Nephron progenitor cell (in vitro differentiated cells): ENCODE results near the gene CLEC4F.

Source experiments
- DNase-seq: peaks from one replicate; pipeline ENCODE4 v3.0.0; 2021
- H3K27ac Mint-ChIP-seq: 2 replicates; pipeline ENCODE4 v1.8.0; 2021; ENCODE audit warnings: mild to moderate bottlenecking, moderate library complexity, mixed read lengths
- H3K27me3 Mint-ChIP-seq: 2 replicates; pipeline ENCODE4 v1.8.0; 2021; ENCODE audit warnings: mild to moderate bottlenecking, low read depth, mixed read lengths; ENCODE audit not compliant: poor library complexity
- H3K36me3 Mint-ChIP-seq: 2 replicates; pipeline ENCODE4 v1.8.0; 2021; ENCODE audit warnings: low read depth, mixed read lengths
- H3K4me1 Mint-ChIP-seq: 2 replicates; pipeline ENCODE4 v1.8.0; 2021; ENCODE audit warnings: mixed read lengths
- H3K4me3 Mint-ChIP-seq: 2 replicates; pipeline ENCODE4 v1.8.0; 2021; ENCODE audit warnings: mild to moderate bottlenecking, moderate library complexity, mixed read lengths
- H3K9me3 Mint-ChIP-seq: 2 replicates; pipeline ENCODE4 v1.8.0; 2021; ENCODE audit warnings: mild to moderate bottlenecking, moderate library complexity, mixed read lengths
- TF ChIP-seq, protein P1 (sequence below): fragments of 200-600 bp; sonication (generic); IDR thresholded peaks from 2 replicates; pipeline ENCODE4 v1.5.0; 2021; ENCODE audit warnings: antibody characterized with exemption

CLEC4F gene

DNA sequence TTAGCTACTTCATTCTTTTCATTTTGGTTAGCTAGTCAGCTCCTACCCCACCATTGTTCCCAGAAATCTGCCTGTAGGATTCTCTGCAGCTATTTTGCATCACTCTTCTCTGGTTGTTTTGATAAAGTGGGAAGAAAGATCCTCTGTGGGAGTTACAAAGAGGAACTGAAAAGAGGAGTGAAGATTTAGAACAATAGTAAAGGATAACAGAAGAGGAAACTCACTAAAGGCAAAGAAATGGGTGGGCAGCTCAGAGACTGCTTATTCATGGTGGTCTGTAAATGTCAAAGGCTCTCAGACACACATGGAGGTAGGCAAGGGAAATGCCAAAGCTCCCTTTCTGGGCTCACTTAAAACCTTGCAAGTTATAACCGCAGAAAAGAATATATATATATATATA lies 32.4 kb upstream of the CLEC4F start:
- TF ChIP-seq, protein P1, sequence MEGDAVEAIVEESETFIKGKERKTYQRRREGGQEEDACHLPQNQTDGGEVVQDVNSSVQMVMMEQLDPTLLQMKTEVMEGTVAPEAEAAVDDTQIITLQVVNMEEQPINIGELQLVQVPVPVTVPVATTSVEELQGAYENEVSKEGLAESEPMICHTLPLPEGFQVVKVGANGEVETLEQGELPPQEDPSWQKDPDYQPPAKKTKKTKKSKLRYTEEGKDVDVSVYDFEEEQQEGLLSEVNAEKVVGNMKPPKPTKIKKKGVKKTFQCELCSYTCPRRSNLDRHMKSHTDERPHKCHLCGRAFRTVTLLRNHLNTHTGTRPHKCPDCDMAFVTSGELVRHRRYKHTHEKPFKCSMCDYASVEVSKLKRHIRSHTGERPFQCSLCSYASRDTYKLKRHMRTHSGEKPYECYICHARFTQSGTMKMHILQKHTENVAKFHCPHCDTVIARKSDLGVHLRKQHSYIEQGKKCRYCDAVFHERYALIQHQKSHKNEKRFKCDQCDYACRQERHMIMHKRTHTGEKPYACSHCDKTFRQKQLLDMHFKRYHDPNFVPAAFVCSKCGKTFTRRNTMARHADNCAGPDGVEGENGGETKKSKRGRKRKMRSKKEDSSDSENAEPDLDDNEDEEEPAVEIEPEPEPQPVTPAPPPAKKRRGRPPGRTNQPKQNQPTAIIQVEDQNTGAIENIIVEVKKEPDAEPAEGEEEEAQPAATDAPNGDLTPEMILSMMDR = no peak
- no peak for DNase-seq
- Mint-ChIP-seq H3K27me3 (peaks cover 61% of the 10 kb centered on the region), H3K27ac (no peak overlapping the region), H3K4me1 (no peaks in the 10 kb centered on the region), H3K4me3 (no peak overlapping the region), H3K36me3 (no peaks in the 10 kb centered on the region), H3K9me3 (no peaks in the 10 kb centered on the region)

DNA sequence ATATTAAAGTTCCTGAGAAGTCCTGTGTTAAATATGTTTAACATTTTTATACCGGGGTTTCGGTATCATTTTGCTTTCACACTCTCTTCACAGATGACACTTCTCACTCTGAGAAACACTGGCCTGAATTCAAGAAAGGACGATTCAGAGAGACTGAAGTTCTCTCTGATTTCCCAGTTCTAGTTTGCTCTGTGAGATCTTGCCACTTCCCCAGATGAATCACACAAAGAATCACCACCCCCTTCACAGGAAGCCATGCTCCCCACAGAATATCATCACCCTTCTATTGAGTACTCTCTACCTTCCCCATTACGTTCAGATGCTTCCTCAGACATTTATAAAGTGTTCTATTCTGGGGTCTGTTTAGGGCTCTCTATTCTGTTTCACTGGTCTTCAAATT lies 31.3 kb upstream of the CLEC4F start:
- Mint-ChIP-seq H3K4me1 (no peaks in the 10 kb centered on the region), H3K9me3 (peaks cover 5% of the 10 kb centered on the region), H3K27me3 (peaks cover 57% of the 10 kb centered on the region), H3K4me3 (no peak overlapping the region), H3K27ac (no peak overlapping the region), H3K36me3 (no peaks in the 10 kb centered on the region)
- TF ChIP-seq, protein P1 = no peak
- no peak for DNase-seq

DNA sequence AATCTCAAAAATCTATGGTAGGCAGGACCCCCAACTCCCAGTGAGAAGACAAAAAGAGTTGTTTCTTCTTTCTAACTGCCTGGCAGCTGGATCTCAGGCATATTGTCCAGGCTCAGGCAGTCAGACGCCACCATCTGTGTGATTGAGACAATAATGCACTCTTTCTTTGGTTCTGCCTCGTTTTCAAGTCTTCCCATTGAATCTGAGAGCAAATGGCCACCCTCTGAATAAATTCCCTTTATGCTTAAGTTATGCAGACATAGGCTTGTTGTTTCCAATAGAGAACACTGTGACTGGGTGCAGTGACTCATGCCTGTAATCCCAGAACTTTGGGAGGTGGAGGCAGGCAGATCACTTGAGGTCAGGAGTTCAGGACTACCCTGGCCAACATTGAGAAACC lies 30.5 kb upstream of the CLEC4F start:
- no peak for DNase-seq
- H3K36me3 Mint-ChIP-seq = no peaks in the 10 kb centered on the region
- peaks cover 62% of the 10 kb centered on the region for H3K27me3 Mint-ChIP-seq
- no peak overlapping the region for H3K27ac Mint-ChIP-seq
- TF ChIP-seq, protein P1 = no peak
- no peak overlapping the region for H3K4me3 Mint-ChIP-seq
- peaks cover 13% of the 10 kb centered on the region for H3K9me3 Mint-ChIP-seq
- no peaks in the 10 kb centered on the region for H3K4me1 Mint-ChIP-seq

DNA sequence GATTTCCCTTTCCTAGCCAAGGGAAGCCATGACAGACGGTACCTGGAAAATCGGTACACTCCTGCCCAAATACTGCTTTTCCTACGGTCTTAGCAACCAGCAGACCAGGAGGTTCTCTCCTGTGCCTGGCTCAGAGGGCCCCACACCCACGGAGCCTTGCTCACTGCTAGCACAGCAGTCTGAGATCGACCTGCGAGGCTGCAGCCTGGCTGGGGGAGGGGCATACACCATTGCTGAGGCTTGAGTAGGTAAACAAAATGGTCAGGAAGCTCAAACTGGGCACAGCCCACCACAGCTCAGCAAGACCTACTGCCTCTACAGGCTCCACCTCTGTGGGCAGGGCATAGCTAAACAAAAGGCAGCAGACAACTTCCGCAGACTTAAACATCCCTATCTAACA lies 22.0 kb upstream of the CLEC4F start:
- Mint-ChIP-seq H3K9me3 (peaks cover 32% of the 10 kb centered on the region), H3K27me3 (peaks cover 62% of the 10 kb centered on the region), H3K4me3 (no peak overlapping the region), H3K36me3 (no peaks in the 10 kb centered on the region), H3K27ac (no peak overlapping the region), H3K4me1 (no peaks in the 10 kb centered on the region)
- TF ChIP-seq, protein P1 = no peak
- no peak for DNase-seq

DNA sequence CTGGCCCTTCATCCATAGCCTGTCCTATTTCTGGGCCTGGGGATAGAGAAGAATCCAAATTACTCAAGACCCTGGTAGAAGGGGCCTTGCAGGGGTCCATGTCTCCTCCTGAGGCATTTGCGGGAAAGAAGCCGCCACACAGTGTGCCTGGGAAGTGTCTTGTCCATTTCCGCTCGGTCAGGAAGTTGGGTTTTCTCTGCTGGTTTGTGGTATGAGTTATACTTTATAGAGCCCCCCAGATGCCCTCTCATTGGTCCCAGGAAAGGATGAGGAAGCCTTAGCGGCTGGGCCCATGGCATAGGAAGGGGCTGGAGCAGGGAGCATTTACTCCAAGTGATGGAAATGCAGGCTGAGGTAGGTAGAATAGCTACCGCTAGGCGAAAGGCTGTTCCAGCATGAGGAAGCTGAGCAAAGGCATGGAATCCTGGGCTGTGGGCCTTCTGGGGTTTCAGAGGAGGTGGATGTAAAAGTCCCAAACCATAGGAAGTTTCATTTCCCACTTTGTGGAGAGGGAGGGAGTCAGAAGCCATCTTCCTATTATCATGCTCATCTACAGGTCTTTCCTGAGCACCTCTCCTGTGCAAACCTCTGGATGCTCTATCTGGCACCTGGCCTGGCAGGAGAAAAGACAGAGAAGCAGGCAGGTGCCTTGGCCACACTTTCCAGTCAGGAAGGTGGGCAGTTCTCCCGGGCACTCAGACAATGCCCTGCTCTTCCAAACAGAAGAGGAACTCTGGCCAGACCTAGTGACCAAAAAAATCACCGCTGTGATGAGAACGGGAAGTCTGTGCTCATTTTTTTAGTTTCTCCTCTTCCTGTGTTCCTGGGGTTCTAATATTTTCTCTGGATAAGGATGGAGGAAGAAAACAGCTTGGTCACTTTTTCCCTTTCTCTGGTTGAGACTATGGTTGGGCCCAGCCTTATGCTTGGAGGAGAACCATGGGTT lies 17.9 kb upstream of the CLEC4F start:
- H3K4me3 Mint-ChIP-seq = no peak overlapping the region
- peaks cover 52% of the 10 kb centered on the region for H3K27me3 Mint-ChIP-seq
- H3K4me1 Mint-ChIP-seq = no peaks in the 10 kb centered on the region
- H3K36me3 Mint-ChIP-seq = no peaks in the 10 kb centered on the region
- TF ChIP-seq, protein P1 = no peak
- no peak overlapping the region for H3K27ac Mint-ChIP-seq
- H3K9me3 Mint-ChIP-seq = peaks cover 9% of the 10 kb centered on the region
- DNase-seq = no peak

DNA sequence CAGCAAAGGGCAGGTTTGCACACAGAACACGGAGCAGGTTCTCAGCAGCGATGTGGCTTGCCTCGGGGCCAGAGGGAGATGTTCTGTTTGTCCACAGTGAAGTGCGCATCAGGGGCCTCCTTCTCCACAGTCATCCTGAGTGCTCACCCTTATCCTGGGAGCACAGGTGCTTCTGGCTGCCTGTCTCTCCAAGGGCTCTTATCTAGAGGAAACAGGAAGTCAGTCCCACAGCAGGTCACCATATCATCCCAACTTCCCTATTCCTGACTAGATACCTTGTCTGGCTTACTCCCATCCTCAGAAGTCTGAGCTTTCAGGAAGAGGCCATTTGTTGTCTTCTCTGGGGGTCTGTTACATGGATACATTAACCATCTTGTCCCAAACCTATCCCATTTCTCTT lies 15.2 kb upstream of the CLEC4F start, which contains the start of gene CD207:
CD207 (minus strand) TSS at position 174 of the 400 bp plus-strand sequence; CDS start at position 134, 40 bp downstream.
- no peaks in the 10 kb centered on the region for H3K36me3 Mint-ChIP-seq
- no peak within 1 kb of the TSS for H3K27ac Mint-ChIP-seq
- no peaks in the 10 kb centered on the region for H3K4me1 Mint-ChIP-seq
- H3K4me3 Mint-ChIP-seq = no peak within 1 kb of the TSS
- DNase-seq = no peak
- H3K9me3 Mint-ChIP-seq = no peaks in the 10 kb centered on the region
- H3K27me3 Mint-ChIP-seq = peaks cover 60% of the 10 kb centered on the region
- TF ChIP-seq, protein P1 = no peak
